ENCODE results near the gene TP53AIP1.
"Not testable (repeated sequence)": the region's sequence is repeated elsewhere in the genome, so short reads cannot be mapped to it uniquely, and the experiment has no call there.

Gene TP53AIP1

DNA sequence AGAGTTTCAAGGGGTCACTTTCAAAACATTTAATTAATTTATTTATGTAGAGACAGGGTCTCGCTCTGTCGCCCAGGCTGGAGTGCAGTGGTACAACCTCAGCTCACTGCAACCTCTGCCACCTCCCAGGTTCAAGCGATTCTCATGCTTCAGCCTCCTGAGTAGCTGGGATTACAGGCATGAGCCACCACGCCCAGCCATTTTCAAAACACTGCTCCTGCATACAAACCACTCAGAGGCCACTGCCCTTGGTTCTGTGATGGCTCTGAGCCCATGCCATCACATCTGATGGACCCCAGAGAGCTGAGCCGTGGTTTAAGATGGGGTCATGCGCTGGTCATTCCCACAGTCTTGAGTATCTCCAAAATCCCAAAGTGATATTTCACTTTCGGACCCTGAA lies 23.0 kb downstream of the TP53AIP1 start:
- not testable (repeated sequence) for H3K36me3 ChIP-seq (replicated peaks in 1 of 2; ENCODE audit: control insufficient read depth in 2 of 2, insufficient read depth in 2 of 2, low read length in 2 of 2); H3K9ac ChIP-seq (ENCODE audit: low read depth, low read length, poor library complexity); H3K4me3 ChIP-seq (ENCODE audit: low read length in 2 of 2); H3K9me3 ChIP-seq (replicated peaks in 1 of 2; ENCODE audit: control insufficient read depth in 2 of 2, insufficient read depth in 1 of 2, low read depth in 1 of 2, low read length in 2 of 2); H2AK5ac ChIP-seq (ENCODE audit: low read depth, low read length); DNase-seq (ENCODE audit: low spot score); H2BK15ac ChIP-seq (ENCODE audit: low read length); H3K4ac ChIP-seq (ENCODE audit: low read length); H2BK5ac ChIP-seq (ENCODE audit: low read length); H3K79me1 ChIP-seq (ENCODE audit: low read depth, low read length); H2BK12ac ChIP-seq (ENCODE audit: low read length); H3K23ac ChIP-seq (ENCODE audit: low read depth, low read length, poor library complexity); H2AFZ ChIP-seq (ENCODE audit: low read length); H3K4me1 ChIP-seq (ENCODE audit: control insufficient read depth in 2 of 2, insufficient read depth in 1 of 2, low read depth in 1 of 2, low read length in 2 of 2); H3K14ac ChIP-seq (ENCODE audit: low read length); H4K8ac ChIP-seq (ENCODE audit: low read depth, low read length); H3K18ac ChIP-seq (ENCODE audit: low read length); H3K27ac ChIP-seq (replicated peaks; ENCODE audit: low read length); H3K4me2 ChIP-seq (ENCODE audit: insufficient read depth, low read length, poor library complexity, severe bottlenecking); H2BK120ac ChIP-seq (ENCODE audit: low read depth, low read length); H4K91ac ChIP-seq (ENCODE audit: low read depth, low read length, poor library complexity)
- H3K27me3 ChIP-seq (ENCODE audit: control insufficient read depth in 3 of 3, insufficient read depth in 3 of 3, low read depth in 1 of 3, low read length in 3 of 3): peaks cover 0 to 36% (median 3%) of the 10 kb centered on the region in 3 experiments
- no CpG with 5 or more reads among the region's 7 CpGs for WGBS, 2 donors (ENCODE audit: extremely low coverage in 2 of 2, insufficient read length in 2 of 2, insufficient replicate concordance in 1 of 2)

DNA sequence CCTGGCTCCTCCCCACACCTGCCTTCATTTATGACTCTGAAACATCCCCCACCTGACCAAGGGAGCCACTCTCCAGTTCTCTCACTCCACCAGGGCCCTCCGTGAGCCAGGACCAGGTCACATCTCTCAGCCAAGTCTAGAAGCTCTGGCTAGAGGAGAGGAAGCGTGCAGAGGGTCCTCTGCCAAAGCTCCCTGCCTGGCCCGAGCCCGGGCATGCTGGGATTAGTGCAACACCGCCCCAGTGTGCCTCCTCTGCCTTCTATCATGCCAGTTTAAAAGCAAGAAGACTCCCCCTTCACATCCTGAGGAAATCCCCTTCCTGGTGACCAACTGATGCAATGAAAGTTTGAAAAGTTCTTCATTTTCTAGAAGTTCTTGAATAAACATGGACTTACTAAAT lies 23.5 kb downstream of the TP53AIP1 start:
- no peak overlapping the region for H2AFZ ChIP-seq (ENCODE audit: low read length)
- no peak overlapping the region for H2BK120ac ChIP-seq (ENCODE audit: low read depth, low read length)
- H3K9ac ChIP-seq (ENCODE audit: low read depth, low read length, poor library complexity): no peak overlapping the region
- H3K36me3 ChIP-seq (replicated peaks in 1 of 2; ENCODE audit: control insufficient read depth in 2 of 2, insufficient read depth in 2 of 2, low read length in 2 of 2): no peaks in the 10 kb centered on the region
- H2BK5ac ChIP-seq (ENCODE audit: low read length): no peak overlapping the region
- no peak overlapping the region for H3K14ac ChIP-seq (ENCODE audit: low read length)
- no peak overlapping the region for H4K91ac ChIP-seq (ENCODE audit: low read depth, low read length, poor library complexity)
- no peak overlapping the region for H3K4me2 ChIP-seq (ENCODE audit: insufficient read depth, low read length, poor library complexity, severe bottlenecking)
- DNase-seq (ENCODE audit: low spot score): no peak
- no peak overlapping the region for H3K18ac ChIP-seq (ENCODE audit: low read length)
- no peak overlapping the region for H3K4me3 ChIP-seq (ENCODE audit: low read length in 2 of 2)
- no CpG with 5 or more reads among the region's 5 CpGs for WGBS, 2 donors (ENCODE audit: extremely low coverage in 2 of 2, insufficient read length in 2 of 2, insufficient replicate concordance in 1 of 2)
- H2AK5ac ChIP-seq (ENCODE audit: low read depth, low read length): peak overlapping the region; percentile 41
- no peak overlapping the region for H2BK12ac ChIP-seq (ENCODE audit: low read length)
- H3K23ac ChIP-seq (ENCODE audit: low read depth, low read length, poor library complexity): no peak overlapping the region
- no peak overlapping the region for H3K27ac ChIP-seq (replicated peaks; ENCODE audit: low read length)
- peaks cover 2 to 5% of the 10 kb centered on the region in 2 donors for H3K4me1 ChIP-seq (ENCODE audit: control insufficient read depth in 2 of 2, insufficient read depth in 1 of 2, low read depth in 1 of 2, low read length in 2 of 2)
- H3K27me3 ChIP-seq (ENCODE audit: control insufficient read depth in 3 of 3, insufficient read depth in 3 of 3, low read depth in 1 of 3, low read length in 3 of 3): peaks cover 0 to 36% (median 0%) of the 10 kb centered on the region in 3 experiments
- H2BK15ac ChIP-seq (ENCODE audit: low read length): no peak overlapping the region
- H3K79me1 ChIP-seq (ENCODE audit: low read depth, low read length): peaks cover 1% of the 10 kb centered on the region
- peaks cover 0 to 2% of the 10 kb centered on the region in 2 donors for H3K9me3 ChIP-seq (replicated peaks in 1 of 2; ENCODE audit: control insufficient read depth in 2 of 2, insufficient read depth in 1 of 2, low read depth in 1 of 2, low read length in 2 of 2)
- H3K4ac ChIP-seq (ENCODE audit: low read length): no peak overlapping the region
- no peak overlapping the region for H4K8ac ChIP-seq (ENCODE audit: low read depth, low read length)

DNA sequence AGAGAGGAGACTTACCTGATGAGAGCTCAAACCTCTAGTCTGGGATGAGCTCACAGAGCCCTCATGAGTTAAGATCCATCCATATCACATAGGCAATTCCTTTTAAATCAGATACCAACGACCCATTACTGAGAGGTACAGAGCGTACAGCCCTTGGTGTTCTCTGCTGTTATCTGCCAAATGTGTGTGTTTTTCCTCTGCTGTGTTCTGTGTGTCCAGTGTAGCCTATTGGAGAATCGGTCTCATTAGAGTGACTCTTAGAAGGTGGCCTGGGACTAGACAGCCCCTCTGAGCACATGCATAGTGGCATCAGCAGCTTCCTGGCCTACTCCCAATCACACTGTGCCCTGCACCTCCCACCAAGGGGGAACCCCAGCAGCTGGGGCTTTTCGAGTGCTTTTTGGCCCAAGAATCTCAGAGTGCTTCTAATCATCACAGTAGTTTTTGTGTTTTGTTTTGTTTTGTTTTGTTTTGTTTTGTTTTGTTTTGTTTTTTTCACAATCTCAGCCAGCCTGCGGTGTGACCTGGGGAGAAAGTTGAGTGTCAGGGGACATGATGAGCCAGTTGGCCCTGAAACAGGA lies 25.4 kb downstream of the TP53AIP1 start:
- Histone ChIP-seq H3K79me1 (ENCODE audit: low read depth, low read length) (peaks cover 1% of the 10 kb centered on the region), H4K8ac (ENCODE audit: low read depth, low read length) (no peak overlapping the region), H2AK5ac (ENCODE audit: low read depth, low read length) (peak overlapping the region; percentile 61), H2BK15ac (ENCODE audit: low read length) (no peak overlapping the region), H3K4ac (ENCODE audit: low read length) (no peak overlapping the region), H3K18ac (ENCODE audit: low read length) (no peak overlapping the region), H3K4me1 (ENCODE audit: control insufficient read depth in 2 of 2, insufficient read depth in 1 of 2, low read depth in 1 of 2, low read length in 2 of 2) (peaks cover 0 to 5% of the 10 kb centered on the region in 2 donors), H3K23ac (ENCODE audit: low read depth, low read length, poor library complexity) (no peak overlapping the region), H3K36me3 (replicated peaks in 1 of 2; ENCODE audit: control insufficient read depth in 2 of 2, insufficient read depth in 2 of 2, low read length in 2 of 2) (no peaks in the 10 kb centered on the region), H2AFZ (ENCODE audit: low read length) (no peak overlapping the region), H3K14ac (ENCODE audit: low read length) (no peak overlapping the region), H3K9me3 (replicated peaks in 1 of 2; ENCODE audit: control insufficient read depth in 2 of 2, insufficient read depth in 1 of 2, low read depth in 1 of 2, low read length in 2 of 2) (peaks cover 0 to 2% of the 10 kb centered on the region in 2 donors), H3K27me3 (ENCODE audit: control insufficient read depth in 3 of 3, insufficient read depth in 3 of 3, low read depth in 1 of 3, low read length in 3 of 3) (peaks cover 0 to 31% (median 0%) of the 10 kb centered on the region in 3 experiments), H3K27ac (replicated peaks; ENCODE audit: low read length) (no peak overlapping the region), H3K4me3 (ENCODE audit: low read length in 2 of 2) (no peak overlapping the region), H2BK12ac (ENCODE audit: low read length) (no peak overlapping the region), H3K9ac (ENCODE audit: low read depth, low read length, poor library complexity) (no peak overlapping the region), H4K91ac (ENCODE audit: low read depth, low read length, poor library complexity) (no peak overlapping the region), H2BK5ac (ENCODE audit: low read length) (no peak overlapping the region), H3K4me2 (ENCODE audit: insufficient read depth, low read length, poor library complexity, severe bottlenecking) (no peak overlapping the region), H2BK120ac (ENCODE audit: low read depth, low read length) (no peak overlapping the region)
- WGBS, 2 donors (ENCODE audit: extremely low coverage in 2 of 2, insufficient read length in 2 of 2, insufficient replicate concordance in 1 of 2): no CpG with 5 or more reads among the region's 5 CpGs
- DNase-seq (ENCODE audit: low spot score): no peak

DNA sequence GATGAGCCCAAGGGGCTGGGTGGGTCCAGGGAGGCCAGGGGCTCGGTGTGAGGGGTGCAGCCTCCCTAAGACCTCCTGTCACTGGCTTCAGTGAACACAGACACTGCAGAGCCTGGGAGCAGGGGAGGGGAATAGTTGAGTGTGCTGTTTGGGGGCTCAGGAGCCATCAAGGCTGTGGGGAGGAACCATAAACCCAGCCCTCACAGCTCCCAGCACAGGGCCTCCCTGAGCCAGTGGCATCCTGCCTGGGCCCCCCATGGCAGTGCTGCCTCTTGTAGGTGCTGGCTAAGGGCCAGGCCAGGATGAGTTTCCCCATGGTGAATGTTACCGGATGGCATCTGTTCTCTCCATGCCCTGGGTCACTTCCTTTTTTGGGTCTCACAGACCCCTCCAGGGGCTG lies 26.0 kb downstream of the TP53AIP1 start:
- Histone ChIP-seq H2AK5ac (ENCODE audit: low read depth, low read length) (peak overlapping the region; percentile 61), H2BK12ac (ENCODE audit: low read length) (no peak overlapping the region), H3K9ac (ENCODE audit: low read depth, low read length, poor library complexity) (no peak overlapping the region), H2BK120ac (ENCODE audit: low read depth, low read length) (no peak overlapping the region), H3K4ac (ENCODE audit: low read length) (no peak overlapping the region), H2AFZ (ENCODE audit: low read length) (no peak overlapping the region), H4K91ac (ENCODE audit: low read depth, low read length, poor library complexity) (no peak overlapping the region), H3K4me3 (ENCODE audit: low read length in 2 of 2) (no peak overlapping the region), H3K18ac (ENCODE audit: low read length) (peak overlapping the region; percentile 55), H3K36me3 (replicated peaks in 1 of 2; ENCODE audit: control insufficient read depth in 2 of 2, insufficient read depth in 2 of 2, low read length in 2 of 2) (no peaks in the 10 kb centered on the region), H3K14ac (ENCODE audit: low read length) (no peak overlapping the region), H2BK15ac (ENCODE audit: low read length) (peak overlapping the region; percentile 21), H3K4me2 (ENCODE audit: insufficient read depth, low read length, poor library complexity, severe bottlenecking) (no peak overlapping the region), H4K8ac (ENCODE audit: low read depth, low read length) (no peak overlapping the region), H3K23ac (ENCODE audit: low read depth, low read length, poor library complexity) (no peak overlapping the region), H3K27ac (replicated peaks; ENCODE audit: low read length) (no peak overlapping the region), H2BK5ac (ENCODE audit: low read length) (no peak overlapping the region), H3K4me1 (ENCODE audit: control insufficient read depth in 2 of 2, insufficient read depth in 1 of 2, low read depth in 1 of 2, low read length in 2 of 2) (peaks cover 0 to 5% of the 10 kb centered on the region in 2 donors), H3K27me3 (ENCODE audit: control insufficient read depth in 3 of 3, insufficient read depth in 3 of 3, low read depth in 1 of 3, low read length in 3 of 3) (peaks cover 0 to 28% (median 0%) of the 10 kb centered on the region in 3 experiments), H3K9me3 (replicated peaks in 1 of 2; ENCODE audit: control insufficient read depth in 2 of 2, insufficient read depth in 1 of 2, low read depth in 1 of 2, low read length in 2 of 2) (peaks cover 0 to under 1% of the 10 kb centered on the region in 2 donors), H3K79me1 (ENCODE audit: low read depth, low read length) (no peaks in the 10 kb centered on the region)
- DNase-seq (ENCODE audit: low spot score): no peak
- no CpG with 5 or more reads among the region's 2 CpGs for WGBS, 2 donors (ENCODE audit: extremely low coverage in 2 of 2, insufficient read length in 2 of 2, insufficient replicate concordance in 1 of 2)
